HG02943 (cell line): ENCODE results near the gene ELF2.
"Not testable (repeated sequence)": the region's sequence is repeated elsewhere in the genome, so short reads cannot be mapped to it uniquely, and the experiment has no call there.

Experiments used
- ATAC-seq: cut with Tn5 transposase; IDR thresholded peaks from one replicate; pipeline ENCODE4 v1.9.1; 2021; ENCODE audit warnings: mild to moderate bottlenecking, low read depth, moderate library complexity; ENCODE audit not compliant: unreplicated experiment

Gene ELF2

GRCh38 chr4:139177049-139177868, at the start of gene ELF2:
TSS of gene ELF2 (minus strand) at chr4:139177218. CDS start at chr4:139137701, 39,517 bp downstream.
- ATAC-seq: peak; percentile 41

DNA sequence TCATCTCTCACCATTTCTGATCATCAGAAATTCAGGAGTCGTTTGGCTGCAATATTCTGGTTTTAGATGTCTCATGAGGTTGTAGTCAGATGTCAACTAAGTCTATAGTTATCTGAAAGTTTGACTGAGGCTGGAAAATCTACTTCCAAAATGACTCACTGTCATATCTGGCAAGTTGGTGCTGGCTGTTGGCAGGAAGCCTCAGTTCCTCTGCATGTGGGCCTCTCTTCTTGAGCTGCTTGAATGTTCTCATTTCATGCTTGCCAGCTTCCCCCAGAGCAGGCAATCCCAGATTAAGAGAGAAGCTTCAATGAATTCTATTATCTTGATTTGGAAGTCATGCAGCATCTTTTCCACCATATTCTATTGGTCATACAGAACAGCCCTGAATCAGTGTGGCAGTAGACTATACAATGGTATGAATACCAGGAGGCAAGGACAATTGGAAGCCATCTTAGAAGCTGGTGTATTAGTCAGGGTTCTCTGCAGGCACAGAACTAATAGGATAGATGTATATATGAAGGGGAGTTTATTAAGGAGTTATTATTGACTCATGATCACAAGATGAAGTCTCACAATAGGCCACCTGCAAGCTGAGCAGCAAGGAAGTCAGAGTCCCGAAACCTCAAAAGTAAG, 46.8 kb upstream of the ELF2 start:
- no peak for ATAC-seq

DNA sequence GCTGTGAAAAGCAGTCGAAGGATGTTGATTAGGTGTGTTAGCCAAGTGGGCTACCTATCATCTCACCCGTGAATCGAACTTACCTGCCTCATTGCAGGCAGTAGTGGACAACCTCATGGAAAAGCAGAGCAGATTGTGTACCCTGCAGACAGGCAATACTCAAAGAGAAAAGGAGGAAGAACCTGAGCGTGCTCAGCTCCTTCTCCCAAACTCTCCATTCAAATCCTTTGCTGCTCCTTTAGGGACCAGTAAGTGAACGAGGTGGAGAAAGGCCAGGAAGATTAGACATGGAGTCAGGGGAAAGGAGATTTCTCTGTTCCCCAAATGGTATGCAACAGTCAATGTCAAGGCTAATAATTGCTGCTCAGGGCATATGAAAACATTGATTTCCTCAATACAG, 45.2 kb upstream of the ELF2 start:
- ATAC-seq: no peak

DNA sequence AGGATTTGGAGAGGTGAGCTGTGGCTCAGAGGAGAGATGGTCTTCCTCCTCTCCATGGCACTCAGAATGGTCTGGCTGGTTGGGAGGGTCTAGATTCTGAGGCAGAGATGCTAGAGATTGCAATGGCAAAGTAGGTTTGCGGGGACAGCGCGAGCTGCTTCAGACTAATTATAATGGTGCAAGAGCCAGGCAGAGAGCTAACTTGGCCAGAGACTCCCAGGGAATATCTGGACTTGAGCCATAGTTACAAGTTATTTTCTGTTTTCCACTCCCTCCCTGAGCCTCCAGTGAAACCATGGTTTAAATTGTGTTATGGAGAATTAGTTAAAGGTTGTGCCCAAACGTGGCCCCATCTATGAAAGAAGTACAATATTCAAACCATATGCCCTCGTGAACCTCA, 44.7 kb upstream of the ELF2 start:
- ATAC-seq: no peak

DNA sequence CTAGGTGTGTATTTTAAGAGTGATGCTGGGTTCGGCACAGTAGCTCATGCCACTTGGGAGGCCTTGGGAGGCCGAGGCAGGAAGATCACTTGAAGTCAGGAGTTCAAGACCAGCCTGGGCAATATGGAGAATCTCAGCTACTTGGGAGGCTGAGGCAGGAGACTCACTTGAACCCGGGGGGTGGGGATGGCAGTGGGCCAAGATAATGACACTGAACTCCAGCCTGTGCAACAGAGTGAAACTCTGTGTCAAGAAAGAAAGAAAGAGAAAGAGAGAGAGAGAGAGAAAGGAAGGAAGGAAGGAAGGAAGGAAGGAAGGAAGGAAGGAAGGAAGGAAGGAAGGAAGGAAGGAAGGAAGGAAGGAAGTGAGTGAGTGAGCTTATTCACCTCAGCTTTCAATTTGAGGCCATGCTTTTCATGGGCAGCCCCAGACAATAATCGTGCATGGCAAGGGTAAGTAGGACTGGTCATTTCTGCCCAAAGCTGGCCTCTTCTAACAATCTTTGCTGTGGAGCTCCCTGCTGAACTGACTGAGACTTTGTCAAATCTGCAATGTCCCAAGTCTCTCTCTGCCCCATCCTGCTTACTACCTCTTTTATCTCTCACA, 42.5 kb upstream of the ELF2 start:
- ATAC-seq: no peak

- peak; percentile 96 for ATAC-seq
Measured at GRCh38 chr4:139214039-139214534, 37.1 kb upstream of the ELF2 start.

DNA sequence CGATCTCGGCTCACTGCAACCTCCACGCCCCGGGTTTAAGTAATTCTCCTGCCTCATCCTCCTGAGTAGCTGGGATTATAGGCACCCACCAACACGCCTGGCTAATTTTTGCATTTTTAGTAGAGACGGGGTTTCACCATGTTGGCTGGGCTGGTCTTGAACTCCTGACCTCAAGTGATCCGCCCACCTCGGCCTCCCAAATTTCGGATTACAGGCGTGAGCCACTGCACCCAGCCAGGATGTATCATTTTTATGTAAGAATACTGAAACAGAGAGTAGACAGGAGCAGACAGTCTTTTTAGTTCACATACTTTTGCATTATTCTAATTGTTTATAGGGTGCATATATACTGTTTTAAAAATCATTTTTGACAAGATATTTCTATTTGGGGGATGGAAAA, 36.6 kb upstream of the ELF2 start:
- ATAC-seq: not testable (repeated sequence)

- no peak for ATAC-seq
Measured at GRCh38 chr4:139212900-139213299, 35.9 kb upstream of the ELF2 start.

- no peak for ATAC-seq
Measured at GRCh38 chr4:139210486-139210885, 33.5 kb upstream of the ELF2 start.

DNA sequence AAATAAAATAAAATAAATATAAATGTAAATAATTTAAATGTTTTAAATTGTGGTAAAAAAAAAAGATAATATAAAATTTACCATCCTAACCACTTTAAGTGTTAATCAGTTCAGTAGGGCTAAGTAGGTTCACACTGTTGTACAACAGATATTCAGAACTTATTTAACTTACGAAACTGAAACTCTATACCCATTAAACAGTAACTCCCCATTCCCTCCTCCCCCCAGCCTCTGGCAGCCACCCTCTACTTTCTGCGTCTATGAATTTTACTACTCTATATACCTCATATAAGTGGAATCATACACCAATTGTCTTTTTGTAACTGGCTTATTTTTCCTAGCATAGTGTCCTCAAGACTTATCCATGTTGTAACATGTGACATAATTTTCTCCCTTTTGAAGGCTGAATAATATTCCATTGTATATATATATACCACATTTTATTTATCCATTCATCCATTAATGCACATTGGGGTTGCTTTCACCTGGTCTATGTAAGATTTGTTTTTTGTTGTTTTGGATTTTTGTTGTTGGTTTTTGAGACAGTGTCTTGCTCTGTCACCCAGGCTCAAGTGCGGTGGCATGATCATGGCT, 32.5 kb upstream of the ELF2 start:
- no peak for ATAC-seq

GRCh38 chr4:139208404-139208945, 31.5 kb upstream of the ELF2 start:
- ATAC-seq: no peak

DNA sequence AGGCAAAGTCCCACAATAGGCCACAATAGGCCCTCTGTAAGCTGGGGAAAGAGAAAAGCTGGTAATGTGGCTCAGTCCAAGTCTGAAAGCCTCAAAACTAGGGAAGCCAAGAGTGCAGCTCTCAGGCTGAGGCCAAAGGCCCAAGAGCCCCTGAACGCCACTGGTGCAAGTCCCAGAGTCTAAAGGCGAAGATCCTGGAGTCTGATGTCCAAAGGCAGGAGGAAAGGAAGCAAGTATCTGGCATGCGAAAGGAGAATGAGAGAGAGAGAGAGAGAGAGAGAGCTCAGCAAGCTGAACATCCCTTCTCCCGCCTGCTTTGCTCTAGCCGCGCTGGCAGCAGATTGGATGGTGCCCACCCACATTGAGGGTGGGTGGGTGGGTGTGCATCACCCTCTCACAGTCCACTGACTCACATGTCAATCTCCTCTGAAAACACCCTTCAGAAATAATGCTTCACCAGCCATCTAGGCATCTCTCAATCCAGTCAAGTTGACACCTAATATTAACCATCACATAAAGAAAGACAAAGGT, 30.9 kb upstream of the ELF2 start:
- no peak for ATAC-seq

DNA sequence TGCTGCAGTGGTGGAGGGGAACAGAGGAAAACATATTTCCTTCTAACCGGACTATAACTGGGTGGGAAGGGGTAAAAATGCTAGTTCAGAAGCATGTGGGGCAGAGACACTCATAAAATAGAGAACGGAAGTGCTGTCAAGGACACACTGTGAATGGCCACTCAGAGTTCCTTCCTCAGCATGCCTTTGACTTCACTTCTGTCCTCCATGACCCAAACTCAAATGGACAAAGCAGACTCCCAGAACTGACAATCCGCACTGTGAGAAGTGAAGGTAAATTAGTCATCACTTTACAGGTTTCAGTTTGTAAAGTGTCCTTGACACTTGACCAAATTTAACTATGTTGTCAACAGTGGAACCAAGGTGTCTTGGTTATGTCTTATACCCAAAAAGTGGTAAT, 30.2 kb upstream of the ELF2 start:
- no peak for ATAC-seq

- ATAC-seq: no peak
Measured at GRCh38 chr4:139202991-139203390, 26.0 kb upstream of the ELF2 start.

DNA sequence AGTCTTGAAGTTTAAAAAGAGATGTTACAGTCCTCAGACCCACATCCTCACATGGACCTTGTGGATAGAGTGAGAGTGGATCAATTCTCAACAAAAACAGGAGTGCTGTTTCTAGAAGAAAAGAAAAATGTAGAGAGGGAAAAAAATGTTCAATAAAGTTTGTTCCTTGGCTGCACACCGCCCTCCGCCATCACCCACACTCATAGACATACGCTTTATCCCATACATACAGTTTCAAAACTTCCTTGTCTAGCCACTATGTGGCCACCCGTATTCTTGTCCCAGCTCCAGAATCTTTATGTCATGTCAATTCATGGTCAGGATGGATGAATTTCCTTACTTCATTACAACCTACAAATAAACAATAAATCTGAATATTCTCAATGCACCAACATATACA, 23.5 kb upstream of the ELF2 start:
- no peak for ATAC-seq

GRCh38 chr4:139200102-139200501, 23.1 kb upstream of the ELF2 start:
- ATAC-seq: no peak

DNA sequence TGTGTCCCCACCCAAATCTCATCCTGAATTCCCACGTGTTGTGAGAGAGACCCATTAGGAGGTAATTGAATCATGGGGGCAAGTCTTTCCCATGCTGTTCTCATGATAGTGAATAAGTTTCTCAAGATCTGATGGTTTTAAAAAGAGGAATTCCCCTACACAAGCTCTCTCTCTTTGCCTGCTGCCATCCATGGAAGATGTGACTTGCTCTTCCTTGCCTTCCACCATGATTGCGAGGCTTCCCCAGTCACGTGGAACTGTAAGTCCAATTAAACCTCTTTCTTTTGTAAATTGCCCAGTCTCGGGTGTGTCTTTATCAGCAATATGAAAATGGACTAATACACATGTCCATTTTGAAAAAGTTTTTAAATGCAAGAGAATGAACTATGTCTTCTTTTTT, 20.2 kb upstream of the ELF2 start:
- ATAC-seq: not testable (repeated sequence)

GRCh38 chr4:139196462-139196861, 19.4 kb upstream of the ELF2 start:
- no peak for ATAC-seq

- ATAC-seq: no peak
Measured at GRCh38 chr4:139191373-139191772, 14.4 kb upstream of the ELF2 start.

GRCh38 chr4:139189972-139190371, 13.0 kb upstream of the ELF2 start:
- no peak for ATAC-seq

GRCh38 chr4:139189417-139189749, 12.4 kb upstream of the ELF2 start:
- ATAC-seq: no peak
